NCI-H524 treated with DMSO at 0.1 percent for 48 hours (cell line): Measurements from ENCODE around the gene KLHL8.
"Not testable (repeated sequence)": the region's sequence is repeated elsewhere in the genome, so short reads cannot be mapped to it uniquely, and the experiment has no call there.

ENCODE experiments used
- DNase-seq: peaks from one replicate; lab custom pipeline; 2025; lab: John Stamatoyannopoulos, UW

The KLHL8 gene

DNA sequence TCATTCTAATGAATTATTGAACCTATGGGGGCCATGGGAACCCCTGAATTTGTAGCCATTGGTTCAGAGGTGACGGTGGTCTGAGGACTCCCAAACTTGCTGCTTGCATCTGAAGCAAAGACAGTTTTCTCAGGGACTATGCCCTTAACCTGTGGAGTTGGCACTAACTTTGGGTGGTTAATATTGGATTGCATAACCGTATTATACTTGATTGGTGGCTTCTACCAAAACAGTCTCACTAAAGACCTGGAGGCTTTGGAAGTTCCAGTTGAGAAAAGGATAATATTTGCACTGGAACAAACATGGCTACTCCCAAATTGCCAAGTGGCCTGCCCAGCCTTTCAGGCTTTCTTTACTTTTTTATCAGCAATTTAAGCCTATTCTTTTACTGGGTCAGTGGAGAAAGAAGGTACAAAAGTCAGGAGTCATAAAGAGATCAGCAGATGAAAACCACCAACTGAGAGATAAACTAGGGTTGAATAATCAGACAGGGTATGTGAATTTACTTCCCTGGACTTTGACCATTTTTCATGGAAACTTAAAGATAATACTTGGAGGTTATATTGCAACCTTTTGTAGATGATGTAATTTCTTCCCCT is 7.9 kb upstream of the KLHL8 start:
- no peak for DNase-seq

DNA sequence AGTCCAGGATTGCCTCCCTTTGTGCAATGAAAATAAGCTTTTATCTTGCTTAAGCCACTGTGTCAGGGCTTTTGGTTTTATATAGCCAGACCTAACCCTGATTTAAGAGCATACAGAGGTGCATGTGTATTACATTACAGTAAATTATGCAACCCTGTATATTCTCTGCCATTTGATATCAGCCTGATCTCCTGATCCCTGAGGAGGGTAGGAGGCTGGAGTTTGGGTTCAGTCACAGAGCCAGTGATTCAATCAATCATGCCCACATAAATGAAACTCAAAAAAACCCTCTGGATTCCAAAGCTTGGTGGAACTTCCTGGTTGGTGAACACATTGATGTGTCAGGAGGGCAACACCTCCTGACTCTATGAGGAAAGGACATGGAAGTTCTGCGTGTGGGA is 7.3 kb upstream of the KLHL8 start:
- no peak for DNase-seq

DNA sequence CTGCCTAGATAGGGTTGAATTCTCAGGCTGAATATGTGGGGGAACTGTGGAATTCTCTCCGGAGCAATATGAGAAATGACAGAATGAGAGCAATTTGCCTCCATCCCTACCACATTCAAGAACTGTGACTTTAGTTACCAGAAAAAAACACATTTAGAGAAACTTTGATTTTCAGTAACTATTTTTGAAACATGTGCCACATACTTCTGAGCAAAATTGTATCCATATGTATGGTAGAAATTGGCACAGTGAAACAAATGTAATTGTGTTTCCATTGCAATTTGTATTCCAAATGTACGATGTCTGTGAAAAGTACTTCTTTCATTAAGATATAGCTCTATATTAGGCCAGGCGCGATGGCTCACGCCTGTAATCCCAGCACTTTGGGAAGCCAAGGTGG is 5.5 kb upstream of the KLHL8 start:
- no peak for DNase-seq

DNA sequence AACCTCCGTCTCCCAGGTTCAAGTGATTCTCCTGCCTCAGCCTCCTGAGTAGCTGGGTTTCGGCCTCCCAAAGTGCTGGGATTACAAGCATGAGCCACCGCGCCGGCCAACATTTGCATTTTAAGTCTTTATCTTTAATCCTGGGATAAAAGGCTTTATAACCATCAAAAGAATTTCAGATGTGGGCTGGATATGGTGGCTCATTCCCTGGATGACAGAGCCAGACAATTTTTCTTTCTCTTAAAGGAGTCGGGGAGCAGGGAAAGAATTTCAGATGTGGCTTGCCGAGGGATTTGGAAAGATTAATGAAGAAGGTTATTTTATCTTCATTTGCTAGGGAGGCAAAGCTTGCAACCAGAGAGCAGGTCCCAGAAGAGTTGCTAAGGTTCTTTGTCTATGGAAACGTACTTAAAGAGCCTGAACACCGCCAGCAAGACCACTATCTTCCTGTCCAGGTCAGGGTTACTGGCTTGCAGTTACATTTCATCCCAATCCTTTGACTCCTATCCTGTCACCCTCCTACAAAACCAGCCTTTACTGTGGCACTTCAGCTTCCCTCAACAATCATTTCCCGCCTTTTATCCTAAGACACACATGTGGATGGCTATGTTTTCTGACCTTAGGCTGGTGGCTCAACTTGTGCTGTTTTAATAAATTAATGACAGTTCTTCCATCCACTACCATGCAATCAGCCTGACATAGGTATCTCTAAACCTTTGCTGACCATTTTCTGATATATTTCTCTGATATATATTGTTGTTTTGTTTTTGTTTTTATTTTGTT is 3.9 kb upstream of the KLHL8 start:
- no peak for DNase-seq

DNA sequence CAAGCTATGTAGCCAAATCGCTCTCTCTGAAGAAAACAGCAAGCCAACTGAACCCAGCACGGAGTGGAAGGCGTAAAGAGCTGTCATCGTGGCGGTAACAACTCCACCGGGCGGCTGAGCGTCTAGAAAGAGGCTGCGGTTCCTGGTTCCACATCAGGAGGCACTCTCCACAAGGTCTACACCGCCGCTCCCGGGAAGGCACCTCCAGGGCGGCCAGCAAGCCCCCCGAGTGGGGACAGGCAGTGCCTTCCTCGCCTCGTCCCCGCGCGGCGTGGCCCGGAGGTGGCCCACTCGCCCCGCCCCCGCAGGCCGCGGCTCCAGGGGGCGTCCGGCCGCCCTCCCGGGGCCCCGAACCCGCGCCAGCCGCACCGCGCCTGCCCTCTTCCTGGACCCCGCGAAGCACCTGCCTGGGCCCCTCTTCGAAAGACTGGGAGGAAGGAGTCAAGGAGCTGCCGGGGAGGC is 755 bp downstream of the KLHL8 start:
- DNase-seq = no peak

DNA sequence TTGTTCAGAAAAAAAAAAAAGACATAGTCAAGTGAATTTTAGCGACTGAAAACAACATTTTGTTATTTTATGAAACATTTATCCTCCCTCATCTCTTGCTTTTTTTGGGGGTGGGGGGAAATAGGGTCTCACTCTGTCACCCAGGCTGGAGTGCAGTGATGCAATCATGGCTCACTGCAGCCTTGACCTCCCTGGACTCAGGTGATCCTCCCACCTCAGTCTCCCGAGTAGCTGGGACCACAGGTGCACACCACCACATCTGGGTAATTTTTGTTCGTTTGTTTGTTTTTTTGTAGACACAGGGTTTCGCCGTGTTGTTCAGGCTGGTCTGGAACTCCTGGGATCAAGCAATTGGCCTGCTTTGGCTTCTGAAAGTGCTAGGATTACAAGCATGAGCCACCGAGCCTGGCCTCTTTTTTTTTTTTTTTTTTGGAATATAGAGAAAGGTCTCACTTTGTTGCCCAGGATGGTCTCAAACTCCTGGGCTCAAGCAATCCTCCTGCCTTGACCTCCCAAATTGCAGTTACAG is 3.1 kb downstream of the KLHL8 start:
- DNase-seq = not testable (repeated sequence)

DNA sequence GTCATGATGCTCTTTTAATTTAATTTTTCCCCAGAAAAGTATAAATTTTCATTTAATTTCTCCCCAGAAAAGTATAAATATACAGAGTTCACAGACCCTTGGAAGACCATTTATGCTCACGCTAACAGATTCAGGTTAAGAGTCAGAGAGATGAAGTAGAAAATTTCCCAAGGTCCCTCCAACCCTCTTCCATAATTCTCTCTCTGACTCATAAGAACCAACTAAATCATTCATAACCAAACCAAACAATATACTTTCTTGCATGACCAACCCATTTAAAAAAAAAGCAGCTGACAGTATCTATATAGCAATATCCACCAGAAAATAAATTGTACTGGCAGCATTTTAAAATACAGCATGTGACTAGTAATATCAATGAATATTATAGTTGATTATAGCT is 3.9 kb downstream of the KLHL8 start:
- no peak for DNase-seq

DNA sequence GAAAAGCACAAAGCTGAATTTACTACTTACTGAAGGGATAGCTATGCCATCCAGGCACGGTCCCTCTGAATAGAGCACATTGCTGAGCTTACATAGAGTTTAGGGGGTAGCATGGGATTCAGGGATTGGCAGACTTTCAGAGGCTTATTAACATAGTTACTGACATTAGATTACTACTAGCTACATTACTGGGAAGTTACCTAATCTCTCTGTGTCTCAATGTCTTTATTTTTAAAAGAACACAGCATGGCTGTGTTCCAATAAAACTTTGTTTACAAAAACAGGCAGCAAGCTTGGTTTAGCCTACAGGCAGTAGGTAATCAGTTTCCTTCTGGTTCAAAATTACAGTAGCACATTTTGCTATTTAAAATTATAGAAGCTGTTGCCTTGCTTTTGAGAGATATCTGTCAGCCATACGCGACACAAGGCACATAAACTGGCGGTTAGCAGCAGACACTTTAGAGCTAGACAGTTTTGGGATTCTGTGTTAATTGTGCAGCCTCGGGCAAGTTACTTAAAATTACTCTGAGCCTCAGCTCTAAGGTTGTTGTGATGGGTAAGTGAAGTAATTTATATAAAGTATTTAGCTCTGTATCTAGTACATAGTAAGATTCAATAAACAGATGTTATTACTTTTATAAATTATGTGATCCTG is 6.9 kb downstream of the KLHL8 start:
- no peak for DNase-seq

DNA sequence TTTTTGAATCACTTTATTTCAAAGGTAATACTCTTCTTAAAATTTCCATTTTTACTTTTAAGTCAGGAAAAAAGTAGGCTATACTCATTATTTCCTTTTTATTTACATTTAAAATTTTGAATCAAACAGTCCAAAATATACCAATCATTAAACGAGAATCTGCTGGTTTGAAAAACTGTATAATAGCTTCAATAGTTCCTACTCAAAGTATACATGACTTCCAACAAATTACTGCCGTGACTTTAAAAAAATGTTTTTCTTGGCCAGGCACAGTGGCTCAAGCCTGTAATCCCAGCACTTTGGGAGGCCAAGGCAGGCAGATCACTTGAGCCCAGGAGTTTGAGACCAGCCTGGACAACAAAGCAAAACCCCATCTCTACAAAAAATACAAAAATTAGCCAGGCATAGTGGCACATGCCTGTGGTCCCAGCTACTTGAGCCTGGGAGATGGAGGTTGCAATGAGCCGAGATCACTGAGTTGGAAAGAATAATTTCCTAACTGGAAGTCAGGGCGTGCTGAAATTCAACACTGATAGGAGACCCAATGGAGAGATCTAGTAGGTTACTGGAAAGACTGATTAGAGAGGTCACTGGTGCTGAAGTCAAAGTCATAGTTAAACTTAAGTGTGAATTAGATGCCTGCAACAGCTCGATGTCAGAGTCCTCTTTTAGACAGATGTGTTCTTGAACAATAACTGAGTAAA is 9.0 kb downstream of the KLHL8 start:
- DNase-seq = no peak

DNA sequence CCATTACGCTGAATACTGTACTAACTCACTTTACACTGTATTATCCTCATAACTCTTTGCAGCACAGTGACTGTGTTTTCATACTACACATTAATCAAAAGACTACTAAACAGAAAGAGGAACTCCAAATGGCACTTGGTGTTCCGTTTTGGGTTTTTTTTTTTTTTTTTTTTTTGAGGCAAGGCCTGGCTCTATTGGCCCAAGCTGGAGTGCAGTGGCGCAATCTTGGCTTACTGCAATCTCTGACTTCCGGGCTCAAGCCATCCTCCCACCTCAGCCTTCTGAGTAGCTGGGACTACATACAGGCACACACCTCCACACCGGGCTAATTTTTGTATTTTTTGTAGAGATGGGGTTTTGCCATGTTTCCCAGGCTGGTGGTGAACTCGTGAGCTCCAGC is 10.7 kb downstream of the KLHL8 start:
- no peak for DNase-seq

DNA sequence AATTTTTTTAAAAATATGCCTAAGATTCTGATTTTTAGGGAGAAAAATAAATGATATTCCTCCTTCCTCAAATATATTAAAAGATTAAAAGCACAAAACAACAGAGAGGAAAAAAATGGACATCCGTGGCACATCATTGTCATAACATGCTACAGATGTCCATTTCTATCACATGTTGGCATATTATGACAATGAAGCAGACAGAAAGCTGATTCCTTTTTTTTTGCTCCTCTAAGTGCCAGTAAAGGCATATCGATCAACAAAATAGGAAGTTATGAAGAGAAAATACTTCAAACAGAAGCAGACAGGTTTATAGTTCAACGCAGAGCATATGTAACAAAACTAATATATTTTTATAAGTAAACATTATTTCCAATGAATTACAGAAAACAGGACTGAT is 11.2 kb downstream of the KLHL8 start:
- no peak for DNase-seq

DNA sequence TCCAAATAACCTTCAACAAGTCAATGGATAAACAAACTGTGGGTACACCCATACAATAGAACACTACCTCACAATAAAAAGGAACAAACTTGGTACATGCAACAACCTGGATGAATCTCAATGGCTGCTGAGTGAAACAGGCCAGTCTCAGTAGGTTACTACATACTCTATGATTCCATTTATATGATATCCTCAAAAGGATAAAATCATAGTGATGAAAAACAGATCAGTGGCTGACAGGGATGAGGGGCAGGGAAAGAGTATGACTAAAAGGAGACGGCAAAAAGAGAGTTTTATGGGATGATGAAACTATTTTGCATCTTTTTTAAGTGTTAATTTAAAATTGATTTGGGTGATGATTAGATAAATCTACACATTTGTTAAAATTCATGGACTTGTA is 15.9 kb downstream of the KLHL8 start:
- no peak for DNase-seq

DNA sequence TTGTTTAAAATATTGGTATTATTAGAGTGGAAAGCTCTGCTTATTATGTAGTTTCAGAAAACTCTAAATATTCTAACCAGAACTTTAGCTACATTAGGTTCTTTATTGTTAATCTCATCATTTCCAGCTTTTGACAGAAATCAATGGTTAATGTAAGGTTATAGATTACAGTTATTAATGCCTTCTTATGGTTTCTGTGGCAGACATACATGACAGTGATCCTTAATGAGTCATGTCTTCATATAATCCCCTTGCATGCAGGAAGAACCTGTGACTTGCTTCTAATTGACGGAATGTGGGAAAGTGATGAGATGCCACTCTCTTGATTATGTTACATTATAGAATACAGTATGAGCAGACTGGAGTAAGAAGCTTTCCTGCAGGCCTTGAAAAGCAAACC is 23.5 kb downstream of the KLHL8 start:
- DNase-seq = no peak

DNA sequence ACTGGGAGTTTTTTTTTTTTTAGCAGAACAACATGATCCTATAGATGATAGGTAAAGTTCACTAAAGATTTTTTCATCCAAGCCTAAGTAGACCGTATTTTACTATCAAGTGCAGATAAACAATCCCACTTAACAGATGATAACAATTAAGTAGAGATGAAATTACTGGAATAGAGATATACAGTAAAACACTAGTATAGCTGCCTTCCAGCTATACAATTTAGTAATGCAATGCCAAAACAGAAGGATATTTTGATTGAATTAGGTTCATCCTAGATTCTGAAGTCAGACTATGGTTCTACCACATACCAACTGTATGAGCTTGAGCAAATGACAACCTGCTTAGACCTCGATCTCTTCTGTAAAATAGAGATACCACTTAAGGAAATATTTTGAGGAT is 24.3 kb downstream of the KLHL8 start:
- no peak for DNase-seq

DNA sequence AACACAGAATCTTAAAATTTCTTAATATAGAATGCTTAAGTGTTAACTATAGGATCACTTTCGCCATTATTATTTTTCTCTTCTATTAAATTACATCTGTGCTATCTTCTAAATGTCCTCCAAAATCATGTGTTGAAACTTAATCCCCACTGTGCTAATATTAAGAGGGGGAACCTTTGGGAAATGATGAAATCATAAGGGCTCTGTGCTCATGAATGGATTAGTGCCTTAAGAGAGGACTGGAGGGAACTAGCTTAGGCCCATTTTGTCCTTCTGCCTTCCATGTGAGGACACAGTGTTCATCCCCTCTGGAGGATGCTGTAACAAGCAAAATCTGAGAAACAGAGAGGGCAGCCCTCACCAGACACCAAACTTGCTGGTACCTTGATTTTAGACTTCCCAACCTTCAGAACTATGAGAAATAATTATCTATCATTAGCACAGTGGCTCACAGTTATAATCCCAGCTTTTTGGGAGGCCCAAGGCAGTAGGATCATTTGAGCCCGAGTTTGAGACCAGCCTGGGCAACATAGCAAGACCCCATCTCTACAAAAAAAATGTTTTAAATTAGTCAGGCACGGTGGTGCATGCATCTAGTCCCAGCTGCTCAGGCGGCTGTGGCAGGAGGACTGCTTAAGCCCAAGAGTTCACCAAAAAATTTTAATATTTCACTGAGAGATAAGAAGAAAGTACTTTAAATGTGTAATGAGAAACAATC is 26.3 kb downstream of the KLHL8 start:
- DNase-seq = peak; percentile 12

DNA sequence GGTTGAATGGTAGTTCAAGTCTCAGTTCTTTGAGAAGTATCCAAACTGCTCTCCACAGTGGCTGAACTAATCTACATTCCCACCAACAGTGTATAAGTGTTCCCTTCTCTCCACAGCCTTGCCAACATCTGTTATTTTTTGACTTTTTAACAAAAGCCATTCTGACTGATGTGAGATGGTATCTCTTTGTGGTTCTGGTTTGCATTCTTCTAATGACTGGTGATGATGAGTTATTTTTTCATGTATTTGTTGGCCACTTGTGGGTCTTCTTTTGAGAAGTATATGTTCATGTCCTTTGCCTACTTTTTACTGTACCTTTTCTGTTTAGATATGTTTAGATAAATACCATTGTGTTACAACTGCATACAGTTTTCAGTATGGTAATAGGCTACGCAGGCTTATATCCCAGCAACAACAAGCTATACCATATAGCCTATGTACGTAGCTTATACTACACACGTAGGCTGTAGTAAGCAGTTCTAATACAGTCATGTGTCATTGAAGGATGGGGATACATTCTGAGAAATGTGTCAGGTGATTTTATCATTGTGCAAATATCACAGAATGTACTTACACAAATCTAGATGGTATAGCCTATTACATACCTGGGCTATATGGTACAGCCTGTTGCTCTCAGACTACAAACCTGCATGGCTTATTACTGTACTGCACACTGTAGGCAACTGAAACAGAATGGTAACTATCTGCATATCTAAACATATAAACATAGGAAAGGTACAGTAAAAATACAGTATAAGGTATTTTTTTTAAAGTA is 28.1 kb downstream of the KLHL8 start:
- no peak for DNase-seq

DNA sequence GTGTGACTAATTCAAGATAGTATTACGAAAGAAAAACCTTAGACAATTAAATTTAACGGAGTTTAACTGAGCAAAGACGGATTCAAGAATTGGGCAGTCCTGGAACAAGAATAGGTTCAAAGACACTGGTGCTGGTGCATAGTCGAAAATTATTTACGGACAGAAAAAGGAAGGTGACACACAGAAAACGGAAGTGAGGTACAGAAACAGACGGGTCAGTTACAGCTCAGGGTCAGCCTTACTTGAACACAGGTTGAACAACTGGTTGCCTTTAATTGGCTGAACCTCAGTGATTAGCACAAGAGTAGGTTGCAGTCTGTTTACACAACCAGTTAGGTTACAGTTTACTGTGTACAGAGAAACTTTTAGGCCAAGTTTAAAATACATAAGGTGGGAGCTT is 31.5 kb downstream of the KLHL8 start:
- no peak for DNase-seq

DNA sequence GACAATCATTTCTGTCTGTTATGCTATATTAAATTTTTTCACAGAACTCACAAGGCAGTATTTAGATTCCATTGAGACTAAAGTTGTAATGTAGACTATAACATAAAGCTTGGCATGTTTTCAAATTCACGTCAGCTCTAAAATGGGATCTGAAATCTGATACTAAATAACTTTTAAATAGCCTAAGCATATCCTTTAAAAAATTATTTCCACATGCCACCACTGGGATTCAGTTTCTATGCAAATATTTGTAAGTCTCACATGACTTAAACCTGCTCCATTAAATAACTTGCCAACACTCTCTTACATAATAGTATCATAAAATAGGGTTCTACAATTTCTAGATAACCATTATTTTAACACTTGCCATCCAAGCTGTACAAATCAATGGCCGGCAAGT is 32.4 kb downstream of the KLHL8 start:
- DNase-seq = no peak

DNA sequence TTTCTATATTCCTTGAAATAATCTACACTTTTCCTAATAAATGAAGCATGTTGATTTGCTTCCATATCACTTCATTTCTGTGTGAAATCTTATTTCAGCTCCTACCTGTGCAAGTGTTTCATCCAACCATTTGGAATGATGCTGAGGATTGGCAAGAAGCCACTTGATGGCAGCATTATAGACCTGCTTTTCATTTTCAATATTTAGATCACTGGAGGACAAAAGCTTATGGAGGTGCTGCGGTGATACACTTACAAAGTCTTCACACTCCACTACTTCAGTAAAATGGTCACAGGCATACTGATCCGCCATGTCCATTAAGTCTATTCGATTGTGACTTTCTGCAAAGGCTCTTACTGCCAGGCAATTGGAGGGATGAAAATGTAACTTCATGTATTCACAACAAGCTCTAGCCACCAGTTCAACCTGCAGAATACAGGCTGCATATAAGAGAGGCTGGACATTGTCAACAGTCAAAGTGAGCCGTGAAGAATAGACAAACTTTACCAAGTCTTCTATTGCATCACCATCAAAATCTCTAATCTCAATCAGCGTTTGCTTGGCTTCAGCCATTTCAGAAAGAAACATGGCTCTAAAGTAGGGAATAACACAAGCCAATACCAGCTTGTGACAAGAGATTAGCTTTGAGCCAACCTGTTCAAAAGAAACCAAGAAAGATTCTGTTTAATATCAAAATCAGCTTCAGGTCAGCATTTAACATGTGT is 35.1 kb downstream of the KLHL8 start:
- DNase-seq = no peak

DNA sequence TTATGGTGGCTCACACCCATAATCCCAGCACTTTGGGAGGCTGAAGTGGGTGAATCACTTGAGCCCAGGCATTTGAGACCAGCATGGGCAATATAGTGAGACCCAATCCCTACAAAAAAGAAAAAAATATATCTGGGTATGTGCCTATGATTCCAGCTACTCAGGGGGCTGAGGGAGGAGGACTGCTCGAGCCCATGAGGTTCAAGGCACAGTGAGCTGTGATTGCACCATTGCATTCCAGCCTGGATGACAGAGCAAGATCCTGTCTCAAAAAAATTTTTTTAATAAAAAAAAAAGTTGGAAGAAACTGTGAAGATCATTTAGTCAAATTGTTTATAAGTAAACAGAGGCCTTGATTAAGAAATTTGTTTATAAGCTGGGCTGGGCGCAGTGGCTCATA is 39.7 kb downstream of the KLHL8 start:
- DNase-seq = no peak
